IPS-18c (cell line): Measurements from ENCODE around the gene RHOBTB1.
"Not testable (repeated sequence)": the region's sequence is repeated elsewhere in the genome, so short reads cannot be mapped to it uniquely, and the experiment has no call there.

Source experiments
- H3K4me3 ChIP-seq: 2 replicates; pipeline ENCODE4 v1.7.0; 2013; ENCODE audit warnings: low read depth, mild to moderate bottlenecking, low read length, moderate library complexity; ENCODE audit not compliant: insufficient read depth
- H3K9me3 ChIP-seq: one replicate; pipeline ENCODE4 v1.6.1; 2013; ENCODE audit warnings: mild to moderate bottlenecking, low read length, moderate library complexity; ENCODE audit not compliant: control insufficient read depth, insufficient read depth

Gene RHOBTB1

GRCh38 chr10:60944058-60944909, at the start of gene RHOBTB1:
Gene RHOBTB1, minus strand, starts transcription at chr10:60944185. Its CDS starts 32,643 bp downstream, at chr10:60911542.
- Histone ChIP-seq H3K9me3 (no peaks in the 10 kb centered on the region), H3K4me3 (peak within 1 kb of the TSS; percentile 79)

- H3K4me3 ChIP-seq, result no peak overlapping the region
- no peaks in the 10 kb centered on the region for H3K9me3 ChIP-seq
Measured at GRCh38 chr10:60992636-60993035, 48.7 kb upstream of the RHOBTB1 start.

- Histone ChIP-seq H3K9me3 (no peaks in the 10 kb centered on the region), H3K4me3 (no peak overlapping the region)
Measured at GRCh38 chr10:60990663-60991062, 46.7 kb upstream of the RHOBTB1 start.

- Histone ChIP-seq H3K4me3 (no peak overlapping the region), H3K9me3 (no peaks in the 10 kb centered on the region)
Measured at GRCh38 chr10:60989400-60989876, 45.5 kb upstream of the RHOBTB1 start.

GRCh38 chr10:60986791-60987190, 42.8 kb upstream of the RHOBTB1 start:
- Histone ChIP-seq H3K9me3 (no peaks in the 10 kb centered on the region), H3K4me3 (no peak overlapping the region)

GRCh38 chr10:60985951-60986350, 42.0 kb upstream of the RHOBTB1 start:
- Histone ChIP-seq H3K4me3 (no peak overlapping the region), H3K9me3 (no peaks in the 10 kb centered on the region)

GRCh38 chr10:60980997-60981396, 37.0 kb upstream of the RHOBTB1 start:
- Histone ChIP-seq H3K4me3 (no peak overlapping the region), H3K9me3 (no peaks in the 10 kb centered on the region)

- H3K4me3 ChIP-seq, result no peak overlapping the region
- H3K9me3 ChIP-seq, result no peaks in the 10 kb centered on the region
Measured at GRCh38 chr10:60979667-60980104, 35.7 kb upstream of the RHOBTB1 start.

GRCh38 chr10:60978287-60979115, 34.5 kb upstream of the RHOBTB1 start:
- H3K9me3 ChIP-seq, result no peaks in the 10 kb centered on the region
- H3K4me3 ChIP-seq, result no peak overlapping the region

GRCh38 chr10:60977161-60978122, 33.5 kb upstream of the RHOBTB1 start:
- Histone ChIP-seq H3K9me3 (no peaks in the 10 kb centered on the region), H3K4me3 (no peak overlapping the region)

GRCh38 chr10:60976687-60977086, 32.7 kb upstream of the RHOBTB1 start:
- H3K9me3 ChIP-seq, result no peaks in the 10 kb centered on the region
- no peak overlapping the region for H3K4me3 ChIP-seq

GRCh38 chr10:60975716-60976115, 31.7 kb upstream of the RHOBTB1 start:
- Histone ChIP-seq H3K9me3 (no peaks in the 10 kb centered on the region), H3K4me3 (no peak overlapping the region)

GRCh38 chr10:60974463-60975149, 30.6 kb upstream of the RHOBTB1 start:
- no peaks in the 10 kb centered on the region for H3K9me3 ChIP-seq
- no peak overlapping the region for H3K4me3 ChIP-seq

GRCh38 chr10:60973086-60973485, 29.1 kb upstream of the RHOBTB1 start:
- no peaks in the 10 kb centered on the region for H3K9me3 ChIP-seq
- no peak overlapping the region for H3K4me3 ChIP-seq

- not testable (repeated sequence) for H3K4me3 ChIP-seq, H3K9me3 ChIP-seq
Measured at GRCh38 chr10:60972181-60972580, 28.2 kb upstream of the RHOBTB1 start.

GRCh38 chr10:60970526-60970925, 26.5 kb upstream of the RHOBTB1 start:
- Histone ChIP-seq H3K4me3 (no peak overlapping the region), H3K9me3 (no peaks in the 10 kb centered on the region)
